H1 (cell line): ENCODE measurements around the gene RBM38. TPM values are rescaled to one million over a fixed set of nuclear protein-coding genes. Genes with fewer than 3 reads are reported as not detected.

ENCODE experiments used
- CTCF ChIA-PET: fragments of 300-600 bp; sonication (Branson Sonifier 250); formaldehyde crosslinking; loops from one replicate; lab custom pipeline; 2021; ENCODE audit not compliant: partially characterized antibody; lab: Charles Lee
- POLR2A ChIA-PET: fragments of 300-600 bp; sonication (Branson Sonifier 250); formaldehyde crosslinking; loops from one replicate; lab custom pipeline; 2021; ENCODE audit warnings: inconsistent platforms; ENCODE audit not compliant: partially characterized antibody; lab: Charles Lee
- DNase-seq, 2 experiments: peaks; one replicate each; pipeline versions ENCODE4 v3.0.0 to v3.0.0-alpha.2; 2010 to 2022; ENCODE audit warnings: low spot score in 2 of 2, low read depth in 1 of 2, mixed read lengths in 1 of 2
- FAIRE-seq: peaks from 2 replicates; lab custom pipeline; 2011; peaks lifted over from hg19 to GRCh38; lab: Jason Lieb, UNC
- H2AFZ ChIP-seq: 2 replicates; pipeline ENCODE4 v1.8.1; 2012; ENCODE audit warnings: low read length, inconsistent platforms
- H2AK5ac ChIP-seq: 2 replicates; pipeline ENCODE4 v1.6.1; 2013; ENCODE audit warnings: low read depth, low read length
- H2BK120ac ChIP-seq: replicated peaks from 2 replicates; pipeline ENCODE3; 2013; ENCODE audit warnings: low read depth, low read length, inconsistent platforms
- H2BK12ac ChIP-seq: 2 replicates; pipeline ENCODE4 v1.6.1; 2013; ENCODE audit warnings: low read depth, low read length
- H2BK15ac ChIP-seq: 2 replicates; pipeline ENCODE4 v1.6.1; 2013; ENCODE audit warnings: low read length
- H2BK20ac ChIP-seq: 2 replicates; pipeline ENCODE4 v1.6.1; 2013; ENCODE audit warnings: low read length
- H2BK5ac ChIP-seq: 2 replicates; pipeline ENCODE4 v1.6.1; 2013; ENCODE audit warnings: low read depth, low read length
- H3K14ac ChIP-seq: 2 replicates; pipeline ENCODE4 v1.6.1; 2013; ENCODE audit warnings: inconsistent platforms; ENCODE audit not compliant: insufficient read length
- H3K18ac ChIP-seq: 2 replicates; pipeline ENCODE4 v1.6.1; 2013; ENCODE audit warnings: low read length; ENCODE audit errors: extremely low read depth
- H3K23ac ChIP-seq: 2 replicates; pipeline ENCODE4 v1.6.1; 2013; ENCODE audit warnings: inconsistent platforms; ENCODE audit not compliant: insufficient read length
- H3K23me2 ChIP-seq: 2 replicates; pipeline ENCODE4 v1.6.1; 2013; ENCODE audit warnings: low read depth, low read length
- H3K27ac ChIP-seq: 2 replicates; pipeline ENCODE4 v1.6.1; 2011; ENCODE audit warnings: low read depth, low read length, inconsistent platforms
- H3K27me3 ChIP-seq, 4 experiments: replicated peaks in 1 of 4; 1 replicate in 1 of 4; 2 replicates in 3 of 4; pipeline versions ENCODE4 v1.6.1 to v1.8.1; 2011 to 2013; ENCODE audit warnings: low read length in 3 of 4, mild to moderate bottlenecking in 3 of 4, inconsistent platforms in 2 of 4, mixed read lengths in 2 of 4, moderate library complexity in 1 of 4; ENCODE audit not compliant: control insufficient read depth in 3 of 4, insufficient read depth in 3 of 4; ENCODE audit errors: extremely low read depth in 1 of 4
- H3K36me3 ChIP-seq, 4 experiments: 2 replicates each; pipeline versions ENCODE4 v1.6.1 to v1.8.1; 2011 to 2013; ENCODE audit warnings: mild to moderate bottlenecking in 4 of 4, low read length in 3 of 4, moderate library complexity in 2 of 4, control low read depth in 1 of 4, inconsistent platforms in 1 of 4; ENCODE audit not compliant: insufficient read depth in 4 of 4, control insufficient read depth in 2 of 4
- H3K4ac ChIP-seq: replicated peaks from 2 replicates; pipeline ENCODE3; 2013; ENCODE audit warnings: low read length, low read depth, mixed read lengths, inconsistent platforms; ENCODE audit not compliant: insufficient read length
- H3K4me1 ChIP-seq, 4 experiments: replicated peaks in 1 of 4; 1 replicate in 1 of 4; 2 replicates in 3 of 4; pipeline versions ENCODE4 v1.6.1 to v1.8.1; 2011 to 2013; ENCODE audit warnings: low read length in 3 of 4, inconsistent platforms in 2 of 4, mixed read lengths in 1 of 4; ENCODE audit not compliant: insufficient read depth in 4 of 4, control insufficient read depth in 3 of 4
- H3K4me2 ChIP-seq, 2 experiments: 2 replicates each; pipeline versions ENCODE4 v1.6.1 to v1.8.1; 2011 to 2013; ENCODE audit warnings: low read depth in 2 of 2, low read length in 2 of 2, control low read depth in 1 of 2, inconsistent platforms in 1 of 2, mild to moderate bottlenecking in 1 of 2; ENCODE audit not compliant: insufficient read depth in 1 of 2
- H3K4me3 ChIP-seq, 4 experiments: fragments of 200-600, 300-600 bp in 1 of 4; sonication (generic), shearing (Covaris generic), sonication (Bioruptor Twin) in 1 of 4; 2 replicates each; pipeline versions ENCODE4 v1.5.1 to v1.8.1; 2011 to 2016; ENCODE audit warnings: low read length in 4 of 4, low read depth in 3 of 4, control low read depth in 2 of 4, inconsistent platforms in 2 of 4, mild to moderate bottlenecking in 2 of 4, mixed read lengths in 1 of 4, moderate library complexity in 1 of 4; ENCODE audit not compliant: insufficient read depth in 2 of 4; ENCODE audit errors: extremely low read depth in 1 of 4
- H3K56ac ChIP-seq: replicated peaks from 2 replicates; pipeline ENCODE3; 2013; ENCODE audit warnings: low read depth, mild to moderate bottlenecking, mixed read lengths, low read length, inconsistent platforms; ENCODE audit not compliant: insufficient read length
- H3K79me1 ChIP-seq: 2 replicates; pipeline ENCODE4 v1.6.1; 2013; ENCODE audit warnings: low read depth, low read length, control low read depth
- H3K79me2 ChIP-seq, 2 experiments: 2 replicates each; pipeline versions ENCODE4 v1.6.1 to v1.8.1; 2012 to 2013; ENCODE audit warnings: low read length in 2 of 2, mild to moderate bottlenecking in 2 of 2, inconsistent platforms in 1 of 2; ENCODE audit not compliant: insufficient read depth in 2 of 2, control insufficient read depth in 1 of 2
- H3K9ac ChIP-seq, 4 experiments: replicated peaks in 1 of 4; 1 replicate in 1 of 4; 2 replicates in 3 of 4; pipeline versions ENCODE4 v1.6.1 to v1.8.1; 2011 to 2013; ENCODE audit warnings: low read depth in 3 of 4, low read length in 3 of 4, control low read depth in 2 of 4, mild to moderate bottlenecking in 2 of 4, moderate library complexity in 2 of 4, inconsistent platforms in 1 of 4; ENCODE audit errors: extremely low read depth in 1 of 4
- H3K9me3 ChIP-seq, 2 experiments: 2 replicates each; pipeline versions ENCODE4 v1.6.1 to v1.8.1; 2012 to 2013; ENCODE audit warnings: mild to moderate bottlenecking in 2 of 2, moderate library complexity in 2 of 2, control low read depth in 1 of 2, inconsistent platforms in 1 of 2, low read depth in 1 of 2, low read length in 1 of 2, mixed read lengths in 1 of 2; ENCODE audit not compliant: insufficient read depth in 2 of 2
- H4K20me1 ChIP-seq, 2 experiments: replicated peaks in 1 of 2; 2 replicates each; pipeline versions ENCODE3 to v1.8.1; 2011 to 2013; ENCODE audit warnings: inconsistent platforms in 2 of 2, low read length in 2 of 2, mild to moderate bottlenecking in 1 of 2; ENCODE audit not compliant: insufficient read depth in 2 of 2, control insufficient read depth in 1 of 2
- H4K5ac ChIP-seq: 2 replicates; pipeline ENCODE4 v1.6.1; 2013; ENCODE audit warnings: low read length, low read depth, mixed read lengths, inconsistent platforms; ENCODE audit not compliant: insufficient read length
- H4K8ac ChIP-seq: 2 replicates; pipeline ENCODE4 v1.8.0; 2013; ENCODE audit warnings: mild to moderate bottlenecking, moderate library complexity, low read length, inconsistent platforms; ENCODE audit not compliant: insufficient read depth; ENCODE audit errors: extremely low read depth
- H4K91ac ChIP-seq: replicated peaks from 2 replicates; pipeline ENCODE3; 2013; ENCODE audit warnings: low read length, mixed read lengths, inconsistent platforms; ENCODE audit not compliant: insufficient read length
- ATF3 ChIP-seq: IDR thresholded peaks from 2 replicates; pipeline ENCODE4 v1.6.1; 2011; ENCODE audit warnings: low read depth, mild to moderate bottlenecking, low read length; ENCODE audit not compliant: insufficient read depth
- BACH1 ChIP-seq: IDR thresholded peaks from 2 replicates; pipeline ENCODE4 v1.6.1; 2012; ENCODE audit warnings: low read length, improper control_type of control experiment
- CREB1 ChIP-seq: IDR thresholded peaks from 2 replicates; pipeline ENCODE4 v1.6.1; 2012; ENCODE audit warnings: inconsistent platforms
- CTBP2 ChIP-seq: IDR thresholded peaks from 2 replicates; pipeline ENCODE4 v1.7.0; 2011; ENCODE audit warnings: borderline replicate concordance, mild to moderate bottlenecking, moderate library complexity, mixed read lengths, low read length; ENCODE audit not compliant: insufficient read depth, insufficient read length
- FOSL1 ChIP-seq: IDR thresholded peaks from 2 replicates; pipeline ENCODE4 v1.6.1; 2011; ENCODE audit warnings: mild to moderate bottlenecking, low read depth, low read length, moderate library complexity; ENCODE audit not compliant: insufficient read depth
- GTF2F1 ChIP-seq: IDR thresholded peaks from 2 replicates; pipeline ENCODE4 v1.6.1; 2012; ENCODE audit warnings: low read depth, low read length, improper control_type of control experiment, borderline replicate concordance
- KDM1A ChIP-seq: fragments of 200-600, 300-600 bp; sonication (generic); IDR thresholded peaks from 2 replicates; pipeline ENCODE4 v1.7.1; 2016; ENCODE audit warnings: mild to moderate bottlenecking, low read length, borderline replicate concordance
- KDM4A ChIP-seq: IDR thresholded peaks from one replicate; pipeline ENCODE4 v1.7.1; 2012; ENCODE audit warnings: low read depth, mild to moderate bottlenecking, moderate library complexity, low read length, inconsistent platforms; ENCODE audit not compliant: severe bottlenecking
- KDM5A ChIP-seq: fragments of 200-600 bp; IDR thresholded peaks from 2 replicates; pipeline ENCODE4 v1.7.1; 2012; ENCODE audit warnings: mild to moderate bottlenecking, low read length, inconsistent platforms, mixed read lengths
- NRF1 ChIP-seq: IDR thresholded peaks from 2 replicates; pipeline ENCODE4 v1.6.1; 2011; ENCODE audit warnings: mild to moderate bottlenecking, low read depth, low read length, improper control_type of control experiment
- POLR2AphosphoS5 ChIP-seq: IDR thresholded peaks from 2 replicates; pipeline ENCODE4 v1.6.1; 2011; ENCODE audit warnings: low read depth, low read length
- RXRA ChIP-seq: IDR thresholded peaks from 2 replicates; pipeline ENCODE4 v1.6.1; 2011; ENCODE audit warnings: low read depth, mild to moderate bottlenecking, low read length, moderate library complexity; ENCODE audit not compliant: insufficient read depth
- SP4 ChIP-seq: IDR thresholded peaks from 2 replicates; pipeline ENCODE4 v1.6.1; 2012; ENCODE audit warnings: low read length, inconsistent platforms
- TEAD4 ChIP-seq: IDR thresholded peaks from 2 replicates; pipeline ENCODE4 v1.6.1; 2012; ENCODE audit warnings: low read depth, low read length, inconsistent platforms, mixed read lengths
- WGBS, 2 experiments: shearing (Covaris generic) in 1 of 2; methylation state at CpG; one replicate each; pipeline versions ENCODE4 v1.1.6 to v1.1.7; 2013 to 2015; ENCODE audit warnings: low lambda C conversion rate in 2 of 2, mixed read lengths in 2 of 2, inconsistent platforms in 1 of 2, low coverage in 1 of 2, missing lambda C conversion rate in 1 of 2; ENCODE audit not compliant: insufficient replicate concordance in 2 of 2, insufficient coverage in 1 of 2, insufficient read length in 1 of 2; ENCODE audit errors: extremely low coverage in 1 of 2, missing lambda C conversion rate in 1 of 2; 5-methylcytosine and 5-hydroxymethylcytosine counted together
- polyA plus RNA-seq, 7 experiments: library from polyadenylated mRNA; depleted of rRNA in 3 of 7; stranded (reverse) in 5 of 7; unstranded in 2 of 7; fragments of >200 nt in 5 of 7; fragments of 200-250 nt in 2 of 7; gene quantifications; 1 replicate in 5 of 7; 2 replicates in 1 of 7; 4 replicates in 1 of 7; pipeline versions ENCODE4 v1.2.1 to v1.2.3, GENCODE V29; 2011 to 2013; ENCODE audit warnings: missing spikeins in 2 of 7, mixed read lengths in 2 of 7
- total RNA-seq: library from RNA; stranded (reverse); fragmentation: NEBNext Ultra II Directional; extraction: Animal tissue kit (Norgen Biotek cat#: 25700); gene quantifications from 2 replicates; pipeline ENCODE4 v1.2.1, GENCODE V29; 2021

The RBM38 gene
- total and polyA plus RNA-seq, 2 of the 8 experiments (the other 6 are each of a cell fraction or from before 2014, with no cell fraction given), result 57.7 to 109 TPM

GRCh38 chr20:57342829-57343228, 48.4 kb upstream of the RBM38 start:
- no peak overlapping the region for H3K14ac ChIP-seq
- H2BK20ac ChIP-seq, result no peak overlapping the region
- H2AK5ac ChIP-seq, result no peak overlapping the region
- no peak overlapping the region for H3K56ac ChIP-seq
- H2BK120ac ChIP-seq, result no peak overlapping the region
- no peaks in the 10 kb centered on the region for H3K79me2 ChIP-seq
- no peaks in the 10 kb centered on the region for H3K9me3 ChIP-seq
- H4K20me1 ChIP-seq, result no peaks in the 10 kb centered on the region
- H3K23me2 ChIP-seq, result no peaks in the 10 kb centered on the region
- H3K79me1 ChIP-seq, result no peaks in the 10 kb centered on the region
- no peak overlapping the region for H4K8ac ChIP-seq
- no peak overlapping the region for H2BK12ac ChIP-seq
- H2BK15ac ChIP-seq, result no peak overlapping the region
- H2AFZ ChIP-seq, result no peak overlapping the region
- no peak overlapping the region for H3K23ac ChIP-seq
- H2BK5ac ChIP-seq, result no peak overlapping the region
- H3K9ac ChIP-seq, result no peak overlapping the region
- no peak overlapping the region for H3K4me2 ChIP-seq
- no peaks in the 10 kb centered on the region for H3K36me3 ChIP-seq
- WGBS, 2 experiments, result 61% methylated on average over 2 of the region's 2 CpGs; no CpG with 5 or more reads in 1 of the 2 experiments
- no peak for FAIRE-seq
- no peaks in the 10 kb centered on the region for H3K4me1 ChIP-seq
- ChIA-PET POLR2A (no interaction called here), CTCF (interaction anchor here (0.8 to 1.5 kb wide), 2 partner anchors 11 to 15 kb away, joined by 3 read pairs; no protein-coding TSS in a partner anchor)
- no peak overlapping the region for H4K91ac ChIP-seq
- H4K5ac ChIP-seq, result no peak overlapping the region
- TF ChIP-seq TEAD4, result no peak
- no peak for TF ChIP-seq GTF2F1
- TF ChIP-seq KDM5A, result no peak
- no peak for TF ChIP-seq ATF3
- TF ChIP-seq KDM1A, result no peak
- TF ChIP-seq POLR2AphosphoS5, result no peak
- TF ChIP-seq FOSL1, result no peak
- no peak for TF ChIP-seq CREB1
- TF ChIP-seq RXRA, result no peak
- no peak for TF ChIP-seq NRF1
- TF ChIP-seq KDM4A, result no peak
- TF ChIP-seq BACH1, result no peak
- TF ChIP-seq SP4, result no peak
- no peak for TF ChIP-seq CTBP2
- DNase-seq, result no peak
- no peak overlapping the region for H3K4me3 ChIP-seq
- no peak overlapping the region for H3K27ac ChIP-seq
- no peaks in the 10 kb centered on the region for H3K27me3 ChIP-seq
- H3K4ac ChIP-seq, result no peak overlapping the region
- H3K18ac ChIP-seq, result no peak overlapping the region
